ENCODE measurements around the gene RNF17.

Gene RNF17

GRCh38 chr13:24900507-24900906, 136.5 kb downstream of the RNF17 start:
- DNase-seq (ENCODE audit: low read depth) = no peak
- TF ChIP-seq CTCF (IDR thresholded peaks at IDR 0.05; ENCODE audit: control insufficient read depth, insufficient read depth, low read depth, low read length, missing control alignments) = no peak
- H3K4me3 ChIP-seq (ENCODE audit: control insufficient read depth, low read depth, low read length) = no peak overlapping the region

GRCh38 chr13:24905242-24905641, 141.3 kb downstream of the RNF17 start:
- no peak for TF ChIP-seq CTCF (IDR thresholded peaks at IDR 0.05; ENCODE audit: control insufficient read depth, insufficient read depth, low read depth, low read length, missing control alignments)
- peak; percentile 43 for DNase-seq (ENCODE audit: low read depth)
- H3K4me3 ChIP-seq (ENCODE audit: control insufficient read depth, low read depth, low read length) = no peak overlapping the region

- no peak overlapping the region for H3K4me3 ChIP-seq (ENCODE audit: control insufficient read depth, low read depth, low read length)
- TF ChIP-seq CTCF (IDR thresholded peaks at IDR 0.05; ENCODE audit: control insufficient read depth, insufficient read depth, low read depth, low read length, missing control alignments) = no peak
- DNase-seq (ENCODE audit: low read depth) = no peak
These were observed 142.3 kb downstream of the RNF17 start for GRCh38 chr13:24906268-24906667.

- H3K4me3 ChIP-seq (ENCODE audit: control insufficient read depth, low read depth, low read length) = no peak overlapping the region
- TF ChIP-seq CTCF (IDR thresholded peaks at IDR 0.05; ENCODE audit: control insufficient read depth, insufficient read depth, low read depth, low read length, missing control alignments) = no peak
- no peak for DNase-seq (ENCODE audit: low read depth)
These were observed 146.6 kb downstream of the RNF17 start for GRCh38 chr13:24910502-24911132.

GRCh38 chr13:24911133-24911908, 147.4 kb downstream of the RNF17 start:
- DNase-seq (ENCODE audit: low read depth) = no peak
- no peak overlapping the region for H3K4me3 ChIP-seq (ENCODE audit: control insufficient read depth, low read depth, low read length)
- TF ChIP-seq CTCF (IDR thresholded peaks at IDR 0.05; ENCODE audit: control insufficient read depth, insufficient read depth, low read depth, low read length, missing control alignments) = no peak

- no peak overlapping the region for H3K4me3 ChIP-seq (ENCODE audit: control insufficient read depth, low read depth, low read length)
- no peak for TF ChIP-seq CTCF (IDR thresholded peaks at IDR 0.05; ENCODE audit: control insufficient read depth, insufficient read depth, low read depth, low read length, missing control alignments)
- no peak for DNase-seq (ENCODE audit: low read depth)
These were observed 152.5 kb downstream of the RNF17 start for GRCh38 chr13:24916464-24916863.
